ENCODE results near the gene ZNF385B.

DNA sequence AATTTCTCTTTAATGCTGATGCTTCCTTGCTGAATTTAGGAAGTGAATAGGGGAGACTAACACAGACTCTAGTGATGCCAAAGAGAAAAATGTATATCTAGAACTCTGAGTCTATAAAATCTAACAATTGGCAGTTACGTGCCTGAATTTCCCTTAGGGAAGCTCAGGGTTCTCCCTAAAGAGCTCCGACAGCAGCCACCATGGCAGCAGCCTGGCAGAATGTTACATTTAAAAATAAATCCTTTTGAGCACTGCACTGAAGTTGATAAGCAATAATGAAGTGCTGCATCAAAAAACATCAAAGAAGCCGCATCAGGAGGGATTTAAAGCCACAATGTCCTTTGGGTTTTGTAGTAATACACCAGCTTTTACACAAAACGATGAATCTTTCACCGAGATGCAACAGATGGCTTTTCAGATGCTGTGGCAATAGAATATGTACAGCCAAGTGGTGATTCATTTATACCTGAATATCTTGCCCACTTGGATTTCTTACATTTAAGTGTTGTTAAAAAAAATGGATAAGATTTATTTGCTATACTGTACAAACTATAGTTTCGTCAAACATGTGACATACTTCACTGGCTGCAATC lies 305.6 kb downstream of the ZNF385B start:
- no peak for TF ChIP-seq POLR2AphosphoS5 (IDR thresholded peaks at IDR 0.05; ENCODE audit: low read depth)
- TF ChIP-seq, protein P1, sequence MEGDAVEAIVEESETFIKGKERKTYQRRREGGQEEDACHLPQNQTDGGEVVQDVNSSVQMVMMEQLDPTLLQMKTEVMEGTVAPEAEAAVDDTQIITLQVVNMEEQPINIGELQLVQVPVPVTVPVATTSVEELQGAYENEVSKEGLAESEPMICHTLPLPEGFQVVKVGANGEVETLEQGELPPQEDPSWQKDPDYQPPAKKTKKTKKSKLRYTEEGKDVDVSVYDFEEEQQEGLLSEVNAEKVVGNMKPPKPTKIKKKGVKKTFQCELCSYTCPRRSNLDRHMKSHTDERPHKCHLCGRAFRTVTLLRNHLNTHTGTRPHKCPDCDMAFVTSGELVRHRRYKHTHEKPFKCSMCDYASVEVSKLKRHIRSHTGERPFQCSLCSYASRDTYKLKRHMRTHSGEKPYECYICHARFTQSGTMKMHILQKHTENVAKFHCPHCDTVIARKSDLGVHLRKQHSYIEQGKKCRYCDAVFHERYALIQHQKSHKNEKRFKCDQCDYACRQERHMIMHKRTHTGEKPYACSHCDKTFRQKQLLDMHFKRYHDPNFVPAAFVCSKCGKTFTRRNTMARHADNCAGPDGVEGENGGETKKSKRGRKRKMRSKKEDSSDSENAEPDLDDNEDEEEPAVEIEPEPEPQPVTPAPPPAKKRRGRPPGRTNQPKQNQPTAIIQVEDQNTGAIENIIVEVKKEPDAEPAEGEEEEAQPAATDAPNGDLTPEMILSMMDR (IDR thresholded peaks at IDR 0.05; ENCODE audit: insufficient read depth, low read length), result no peak
